Testis (tissue), 3 donors: Measurements from ENCODE around the gene KDM7A. TPM values are rescaled to one million over a fixed set of nuclear protein-coding genes. Genes with fewer than 3 reads are reported as not detected.

Experiments used
- DNase-seq: peaks from one replicate; pipeline ENCODE4 v3.0.0-alpha.2; 2019
- H3K27ac ChIP-seq, 2 donors: fragments of 200-600 bp; sonication (generic); one replicate each; pipeline ENCODE4 v1.5.1; 2019
- H3K27me3 ChIP-seq: fragments of 200-600 bp; sonication (generic); one replicate; pipeline ENCODE4 v1.5.1; 2019
- H3K36me3 ChIP-seq: fragments of 200-600 bp; sonication (generic); one replicate; pipeline ENCODE4 v1.5.1; 2017; ENCODE audit warnings: low read depth; ENCODE audit errors: missing control alignments
- H3K4me1 ChIP-seq: fragments of 200-600 bp; sonication (generic); one replicate; pipeline ENCODE4 v1.5.1; 2019
- H3K4me3 ChIP-seq, 2 donors: fragments of 200-600 bp; sonication (generic); one replicate each; pipeline ENCODE4 v1.5.1; 2017 to 2019
- H3K9me3 ChIP-seq: fragments of 200-600 bp; sonication (generic); one replicate; pipeline ENCODE4 v1.5.1; 2017
- POLR2A ChIP-seq: fragments of 450-650 bp; IDR thresholded peaks from one replicate; pipeline ENCODE4 v1.6.1; 2017; ENCODE audit warnings: antibody characterized with exemption, mild to moderate bottlenecking, moderate library complexity
- whole genome bisulfite sequencing, 2 donors: methylation state at CpG; one replicate each; pipeline ENCODE4 v1.1.5; 2018; 5-methylcytosine and 5-hydroxymethylcytosine counted together
- intact Hi-C: fragments of 100-400 bp; cut with DNase I; formaldehyde crosslinking; loops from one replicate; pipeline ENCODE4 v1.15.1; 2023; ENCODE audit warnings: low total_unique reads
- polyA plus RNA-seq: library from polyadenylated mRNA; stranded (reverse); fragments of 350-450 nt; fragmentation: Illumina TruSeq; extraction: RNeasy Lipid Tissue Mini Kit (QIAGEN cat#74804); gene quantifications from one replicate; pipeline ENCODE4 v1.2.3, GENCODE V29; 2014; ENCODE audit warnings: low read depth, low replicate concordance; ENCODE audit not compliant: insufficient read depth
- total RNA-seq, 2 donors: library from RNA; depleted of rRNA; stranded (reverse); fragments of >200 nt; gene quantifications; one replicate each; pipeline ENCODE4 v1.2.3, GENCODE V29; 2016
- TF ChIP-seq, protein P1 (sequence below), 3 experiments: fragments of 450-650 bp in 2 of 3; fragments of 200-600 bp in 1 of 3; sonication (generic) in 1 of 3; IDR thresholded peaks; one replicate each; pipeline ENCODE4 v1.5.1; 2016 to 2019; ENCODE audit warnings: antibody characterized with exemption in 3 of 3, mild to moderate bottlenecking in 2 of 3, moderate library complexity in 1 of 3

KDM7A gene
- total and polyA plus RNA-seq, 3 donors from 2014 or later, result 24.1 to 33.6 (median 24.7) TPM

DNA sequence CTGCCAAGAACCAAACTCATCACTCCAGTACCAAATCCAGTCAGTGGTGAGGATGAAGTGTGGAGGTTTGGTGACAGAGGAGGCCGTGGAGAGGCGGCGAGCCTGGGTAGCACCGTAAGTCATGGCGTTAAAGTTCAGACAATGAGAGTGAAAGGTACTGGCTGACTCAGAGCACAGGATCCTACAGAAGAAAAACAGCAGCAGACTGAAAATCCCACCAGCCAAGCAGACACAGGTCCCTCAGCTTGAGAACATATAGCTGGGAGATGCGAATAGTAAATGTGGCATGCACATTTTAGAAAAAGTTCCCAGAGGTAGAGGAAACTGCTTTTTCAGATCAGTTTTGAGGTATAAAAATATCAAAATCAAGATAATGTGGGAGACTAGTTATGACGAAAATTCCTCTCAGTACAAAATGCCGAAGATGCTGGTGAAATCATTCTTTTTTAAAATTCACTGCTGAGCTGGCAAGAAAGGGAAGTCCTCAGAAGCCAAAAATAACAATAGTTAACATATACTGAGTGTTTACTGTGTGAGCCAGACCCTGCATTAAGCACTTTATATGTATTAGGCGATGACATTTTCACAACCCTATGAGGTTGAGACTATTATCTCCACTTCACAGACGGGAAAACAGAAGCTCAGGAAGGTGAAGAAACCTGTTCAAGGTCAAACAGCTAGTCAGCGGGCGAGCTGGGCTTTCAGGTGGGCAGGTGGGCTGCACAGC lies 135.0 kb downstream of the KDM7A start:
- Histone ChIP-seq H3K36me3 (no peaks in the 10 kb centered on the region), H3K27me3 (no peaks in the 10 kb centered on the region), H3K4me1 (no peaks in the 10 kb centered on the region), H3K4me3 (no peak overlapping the region), H3K9me3 (no peaks in the 10 kb centered on the region), H3K27ac (no peak overlapping the region)
- 87 to 92% methylated on average over 12 of the region's 12 CpGs for WGBS, 2 donors
- TF ChIP-seq, protein P1, sequence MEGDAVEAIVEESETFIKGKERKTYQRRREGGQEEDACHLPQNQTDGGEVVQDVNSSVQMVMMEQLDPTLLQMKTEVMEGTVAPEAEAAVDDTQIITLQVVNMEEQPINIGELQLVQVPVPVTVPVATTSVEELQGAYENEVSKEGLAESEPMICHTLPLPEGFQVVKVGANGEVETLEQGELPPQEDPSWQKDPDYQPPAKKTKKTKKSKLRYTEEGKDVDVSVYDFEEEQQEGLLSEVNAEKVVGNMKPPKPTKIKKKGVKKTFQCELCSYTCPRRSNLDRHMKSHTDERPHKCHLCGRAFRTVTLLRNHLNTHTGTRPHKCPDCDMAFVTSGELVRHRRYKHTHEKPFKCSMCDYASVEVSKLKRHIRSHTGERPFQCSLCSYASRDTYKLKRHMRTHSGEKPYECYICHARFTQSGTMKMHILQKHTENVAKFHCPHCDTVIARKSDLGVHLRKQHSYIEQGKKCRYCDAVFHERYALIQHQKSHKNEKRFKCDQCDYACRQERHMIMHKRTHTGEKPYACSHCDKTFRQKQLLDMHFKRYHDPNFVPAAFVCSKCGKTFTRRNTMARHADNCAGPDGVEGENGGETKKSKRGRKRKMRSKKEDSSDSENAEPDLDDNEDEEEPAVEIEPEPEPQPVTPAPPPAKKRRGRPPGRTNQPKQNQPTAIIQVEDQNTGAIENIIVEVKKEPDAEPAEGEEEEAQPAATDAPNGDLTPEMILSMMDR (IDR thresholded peaks at IDR 0.05), result no peak
- no peak for TF ChIP-seq POLR2A
- intact Hi-C loops, result no loop called here
- DNase-seq, result no peak

DNA sequence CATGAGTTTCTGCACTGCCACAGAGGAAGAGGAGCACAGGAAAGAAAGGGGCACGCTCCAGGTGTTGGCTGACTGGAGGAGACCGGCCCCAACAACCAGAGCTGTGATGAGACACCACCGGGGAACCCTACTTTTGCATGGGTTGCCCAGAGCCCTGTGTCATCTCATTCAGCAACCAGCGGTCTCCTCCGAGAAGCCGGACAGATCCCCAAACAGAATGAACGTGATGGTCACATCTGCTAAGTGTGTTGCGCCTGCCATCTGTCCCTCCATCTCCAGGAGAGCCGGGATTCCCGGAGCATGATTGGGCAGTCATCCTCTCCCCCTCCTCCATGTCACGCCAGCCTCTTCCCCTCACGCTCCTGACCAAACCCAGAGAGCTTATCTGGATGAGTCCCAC lies 136.9 kb downstream of the KDM7A start:
- no peak for TF ChIP-seq POLR2A
- TF ChIP-seq, protein P1 (IDR thresholded peaks at IDR 0.05), result no peak
- DNase-seq, result no peak
- H3K9me3 ChIP-seq, result no peaks in the 10 kb centered on the region
- WGBS, 2 donors, result 94 to 98% methylated on average over 9 to 12 of the region's 12 CpGs
- H3K4me1 ChIP-seq, result no peaks in the 10 kb centered on the region
- H3K4me3 ChIP-seq, result no peak overlapping the region
- intact Hi-C loops, result no loop called here
- no peaks in the 10 kb centered on the region for H3K36me3 ChIP-seq
- no peak overlapping the region for H3K27ac ChIP-seq
- no peaks in the 10 kb centered on the region for H3K27me3 ChIP-seq

DNA sequence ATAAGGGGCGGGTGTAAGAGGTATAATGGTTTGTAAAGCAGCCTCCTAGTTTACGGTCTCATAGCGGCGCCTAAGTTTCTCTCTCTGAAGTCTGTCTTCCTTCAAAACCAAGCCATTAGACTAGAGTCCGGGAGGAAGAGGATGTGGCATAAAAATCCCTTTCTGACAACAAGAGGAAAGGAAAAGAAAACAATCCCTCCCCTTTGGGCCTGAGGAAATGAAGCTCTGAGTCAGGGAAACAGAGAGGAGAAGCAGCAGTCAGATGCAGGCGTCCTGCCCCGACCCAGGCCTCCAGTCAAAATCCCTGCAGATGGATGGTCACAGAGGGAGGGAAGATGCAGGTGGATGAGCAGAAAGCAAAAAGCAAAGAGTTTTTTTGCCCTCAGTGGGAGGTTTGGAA lies 137.7 kb downstream of the KDM7A start:
- intact Hi-C loops, result no loop called here
- no peaks in the 10 kb centered on the region for H3K27me3 ChIP-seq
- H3K9me3 ChIP-seq, result no peaks in the 10 kb centered on the region
- H3K4me3 ChIP-seq, result no peak overlapping the region
- no peak overlapping the region for H3K27ac ChIP-seq
- WGBS, 2 donors, result 72 to 84% methylated on average over 7 of the region's 7 CpGs
- H3K4me1 ChIP-seq, result no peaks in the 10 kb centered on the region
- no peaks in the 10 kb centered on the region for H3K36me3 ChIP-seq
- TF ChIP-seq POLR2A, result no peak
- TF ChIP-seq, protein P1 (IDR thresholded peaks at IDR 0.05), result no peak
- no peak for DNase-seq

DNA sequence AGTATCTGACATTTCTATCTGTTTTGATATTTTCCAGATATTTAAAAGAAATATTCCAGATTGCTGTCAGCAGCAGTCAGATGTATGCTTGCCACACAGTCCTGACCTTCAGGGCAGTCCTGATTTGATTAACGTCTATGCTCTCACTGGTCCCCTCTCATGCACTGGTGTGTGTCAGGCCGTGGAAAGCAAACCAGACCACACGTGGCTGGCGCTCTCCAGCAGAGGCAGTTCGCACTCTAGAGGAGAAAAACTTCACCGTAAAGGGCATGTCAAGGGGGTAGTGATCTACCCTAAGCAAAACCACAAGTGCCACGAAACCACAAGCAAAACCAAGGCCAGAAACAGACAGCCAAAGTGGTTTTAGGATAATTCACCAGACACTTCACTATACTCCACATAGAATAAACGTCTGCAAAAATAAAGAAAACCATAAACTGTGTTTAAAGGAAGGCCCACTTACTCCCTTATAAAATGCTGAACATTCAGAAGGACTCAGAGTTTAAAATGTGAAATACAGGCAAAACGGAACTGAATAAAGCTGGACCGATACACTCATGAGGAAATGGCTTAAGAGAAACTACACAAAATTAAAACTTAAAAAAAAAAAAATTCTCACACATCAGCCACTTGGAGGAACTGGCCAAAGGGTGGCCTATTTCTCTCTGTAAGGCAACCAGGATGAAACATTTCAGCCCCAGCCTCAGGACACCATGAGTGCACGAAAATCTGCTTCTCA lies 140.4 kb downstream of the KDM7A start:
- TF ChIP-seq, protein P1 (IDR thresholded peaks at IDR 0.05), result no peak
- no peak for TF ChIP-seq POLR2A
- no peaks in the 10 kb centered on the region for H3K36me3 ChIP-seq
- H3K27ac ChIP-seq, result no peak overlapping the region
- H3K27me3 ChIP-seq, result no peaks in the 10 kb centered on the region
- intact Hi-C loops, result no loop called here
- 77 to 89% methylated on average over 11 of the region's 11 CpGs for WGBS, 2 donors
- H3K4me1 ChIP-seq, result no peaks in the 10 kb centered on the region
- no peak for DNase-seq
- no peaks in the 10 kb centered on the region for H3K9me3 ChIP-seq
- H3K4me3 ChIP-seq, result no peak overlapping the region
